ENCODE data around the gene P2RX4. TPM values are rescaled to one million over a fixed set of nuclear protein-coding genes. Genes with fewer than 3 reads are reported as not detected.

The P2RX4 gene
- total and polyA plus RNA-seq, 7 experiments from 2014 or later, result 34.1 to 56.9 (median 42.0) TPM

- Histone ChIP-seq H3K4me1 (ENCODE audit: control insufficient read depth in 2 of 2, insufficient read depth in 2 of 2, low read length in 2 of 2) (no peaks in the 10 kb centered on the region), H3K27ac (ENCODE audit: low read depth, low read length) (no peak overlapping the region), H3K27me3 (ENCODE audit: control insufficient read depth in 2 of 2, insufficient read depth in 2 of 2, low read length in 2 of 2) (no peaks in the 10 kb centered on the region), H3K4me3 (ENCODE audit: low read length) (no peak overlapping the region), H3K9me3 (ENCODE audit: control insufficient read depth in 2 of 3, low read length in 3 of 3) (no peaks in the 10 kb centered on the region), H3K36me3 (ENCODE audit: control insufficient read depth in 2 of 3, insufficient read depth in 3 of 3, low read length in 3 of 3) (peaks cover 0 to 9% (median 0%) of the 10 kb centered on the region in 3 experiments)
- ChIA-PET CTCF (no interaction called here), POLR2A (no interaction called here)
- H3K27me3 Mint-ChIP-seq, result no peaks in the 10 kb centered on the region
- ATAC-seq (no peak), DNase-seq (no peak)
- H3K27ac Mint-ChIP-seq, result no peak overlapping the region
- H3K9me3 Mint-ChIP-seq, result no peaks in the 10 kb centered on the region
- H3K4me3 Mint-ChIP-seq, result no peak overlapping the region
- H3K36me3 Mint-ChIP-seq, result peaks cover 4 to 34% (median 24%) of the 10 kb centered on the region in 5 donors
- intact Hi-C loops (cut with micrococcal nuclease), result no loop called here
- H3K4me1 Mint-ChIP-seq, result peaks cover 0 to 7% (median 0%) of the 10 kb centered on the region in 7 donors
Observed at GRCh38 chr12:121167232-121167820, 42.6 kb upstream of the P2RX4 start.

GRCh38 chr12:121167951-121168350 lies 42.0 kb upstream of the P2RX4 start:
- intact Hi-C loops (cut with micrococcal nuclease), result no loop called here
- Histone ChIP-seq H3K27me3 (ENCODE audit: control insufficient read depth in 2 of 2, insufficient read depth in 2 of 2, low read length in 2 of 2) (no peaks in the 10 kb centered on the region), H3K4me3 (ENCODE audit: low read length) (no peak overlapping the region), H3K27ac (ENCODE audit: low read depth, low read length) (no peak overlapping the region), H3K4me1 (ENCODE audit: control insufficient read depth in 2 of 2, insufficient read depth in 2 of 2, low read length in 2 of 2) (no peaks in the 10 kb centered on the region), H3K36me3 (ENCODE audit: control insufficient read depth in 2 of 3, insufficient read depth in 3 of 3, low read length in 3 of 3) (peaks cover 0 to 9% (median 0%) of the 10 kb centered on the region in 3 experiments), H3K9me3 (ENCODE audit: control insufficient read depth in 2 of 3, low read length in 3 of 3) (no peaks in the 10 kb centered on the region)
- CTCF ChIA-PET, result no interaction called here
- Mint-ChIP-seq H3K27ac (no peak overlapping the region), H3K9me3 (no peaks in the 10 kb centered on the region), H3K36me3 (peaks cover 4 to 34% (median 22%) of the 10 kb centered on the region in 5 donors), H3K4me3 (no peak overlapping the region), H3K4me1 (peaks cover 0 to 7% (median 0%) of the 10 kb centered on the region in 7 donors), H3K27me3 (no peaks in the 10 kb centered on the region)
- DNase-seq, result no peak
- ATAC-seq, result no peak
- POLR2A ChIA-PET, result interaction anchor here (0.6 kb wide), 1 partner anchor 149 kb away, joined by 4 read pairs; no protein-coding TSS in a partner anchor

- H3K4me1 ChIP-seq (ENCODE audit: control insufficient read depth in 2 of 2, insufficient read depth in 2 of 2, low read length in 2 of 2), result no peaks in the 10 kb centered on the region
- Mint-ChIP-seq H3K9me3 (no peaks in the 10 kb centered on the region), H3K27ac (peak overlapping the region in 1 of 9 donors; percentile 26), H3K4me3 (no peak overlapping the region), H3K4me1 (peaks cover 0 to 7% (median 0%) of the 10 kb centered on the region in 7 donors), H3K27me3 (no peaks in the 10 kb centered on the region), H3K36me3 (peaks cover 4 to 35% (median 16%) of the 10 kb centered on the region in 5 donors)
- no peak overlapping the region for H3K27ac ChIP-seq (ENCODE audit: low read depth, low read length)
- no peak overlapping the region for H3K4me3 ChIP-seq (ENCODE audit: low read length)
- H3K9me3 ChIP-seq (ENCODE audit: control insufficient read depth in 2 of 3, low read length in 3 of 3), result no peaks in the 10 kb centered on the region
- POLR2A ChIA-PET, result interaction anchor here (0.6 kb wide), 1 partner anchor 1088 kb away, joined by 3 read pairs; no protein-coding TSS in a partner anchor
- intact Hi-C loops (cut with micrococcal nuclease), result no loop called here
- H3K36me3 ChIP-seq (ENCODE audit: control insufficient read depth in 2 of 3, insufficient read depth in 3 of 3, low read length in 3 of 3), result peaks cover 0 to 9% (median 0%) of the 10 kb centered on the region in 3 experiments
- ATAC-seq (no peak), DNase-seq (no peak)
- CTCF ChIA-PET, result interaction anchor here (0.6 to 1.0 kb wide), 2 partner anchors 54 to 121 kb away, joined by 3 read pairs; no protein-coding TSS in a partner anchor
- H3K27me3 ChIP-seq (ENCODE audit: control insufficient read depth in 2 of 2, insufficient read depth in 2 of 2, low read length in 2 of 2), result no peaks in the 10 kb centered on the region
Observed at GRCh38 chr12:121170151-121170550, 39.8 kb upstream of the P2RX4 start.

GRCh38 chr12:121170611-121171260 lies 39.2 kb upstream of the P2RX4 start:
- ATAC-seq (no peak), DNase-seq (no peak)
- Histone ChIP-seq H3K27ac (ENCODE audit: low read depth, low read length) (no peak overlapping the region), H3K4me3 (ENCODE audit: low read length) (no peak overlapping the region), H3K36me3 (ENCODE audit: control insufficient read depth in 2 of 3, insufficient read depth in 3 of 3, low read length in 3 of 3) (peaks cover 0 to 5% (median 0%) of the 10 kb centered on the region in 3 experiments), H3K27me3 (ENCODE audit: control insufficient read depth in 2 of 2, insufficient read depth in 2 of 2, low read length in 2 of 2) (no peaks in the 10 kb centered on the region), H3K4me1 (ENCODE audit: control insufficient read depth in 2 of 2, insufficient read depth in 2 of 2, low read length in 2 of 2) (no peaks in the 10 kb centered on the region), H3K9me3 (ENCODE audit: control insufficient read depth in 2 of 3, low read length in 3 of 3) (no peaks in the 10 kb centered on the region)
- no peak overlapping the region for H3K4me3 Mint-ChIP-seq
- no peaks in the 10 kb centered on the region for H3K9me3 Mint-ChIP-seq
- H3K4me1 Mint-ChIP-seq, result peaks cover 0 to 7% (median 0%) of the 10 kb centered on the region in 7 donors
- no peaks in the 10 kb centered on the region for H3K27me3 Mint-ChIP-seq
- POLR2A ChIA-PET, result interaction anchor here (0.6 kb wide), 1 partner anchor 1087 kb away, joined by 3 read pairs; no protein-coding TSS in a partner anchor
- peaks cover 0 to 34% (median 12%) of the 10 kb centered on the region in 5 donors for H3K36me3 Mint-ChIP-seq
- intact Hi-C loops (cut with micrococcal nuclease), result no loop called here
- H3K27ac Mint-ChIP-seq, result no peak overlapping the region
- CTCF ChIA-PET, result interaction anchor here (0.6 to 1.0 kb wide), 2 partner anchors 54 to 121 kb away, joined by 3 read pairs; no protein-coding TSS in a partner anchor

DNA sequence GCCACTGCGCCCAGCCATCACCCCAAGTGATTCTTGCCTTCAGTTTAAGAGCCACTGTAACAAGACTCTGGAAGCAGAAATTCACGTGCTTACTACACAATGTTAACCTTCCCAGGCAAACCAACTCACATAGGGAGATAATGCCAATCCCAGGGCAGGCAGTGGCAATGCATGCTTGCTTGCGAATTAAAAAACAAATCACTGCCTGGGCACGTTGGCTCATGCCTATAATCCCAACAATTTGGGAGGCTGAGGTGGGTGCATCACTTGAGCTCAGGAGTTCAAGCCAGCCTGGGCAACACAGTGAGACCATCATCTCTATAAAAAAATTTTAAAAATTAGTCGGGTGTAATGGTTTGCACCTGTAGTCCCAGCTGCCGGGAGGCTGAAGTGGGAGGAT lies 37.8 kb upstream of the P2RX4 start:
- Mint-ChIP-seq H3K4me3 (no peak overlapping the region), H3K27ac (no peak overlapping the region), H3K36me3 (peaks cover 0 to 35% (median 14%) of the 10 kb centered on the region in 5 donors), H3K27me3 (no peaks in the 10 kb centered on the region), H3K4me1 (peaks cover 0 to 7% (median 0%) of the 10 kb centered on the region in 7 donors), H3K9me3 (no peaks in the 10 kb centered on the region)
- ChIA-PET CTCF (no interaction called here), POLR2A (no interaction called here)
- Histone ChIP-seq H3K36me3 (ENCODE audit: control insufficient read depth in 2 of 3, insufficient read depth in 3 of 3, low read length in 3 of 3) (no peaks in the 10 kb centered on the region), H3K9me3 (ENCODE audit: control insufficient read depth in 2 of 3, low read length in 3 of 3) (no peaks in the 10 kb centered on the region), H3K27ac (ENCODE audit: low read depth, low read length) (no peak overlapping the region), H3K27me3 (ENCODE audit: control insufficient read depth in 2 of 2, insufficient read depth in 2 of 2, low read length in 2 of 2) (no peaks in the 10 kb centered on the region), H3K4me3 (ENCODE audit: low read length) (no peak overlapping the region), H3K4me1 (ENCODE audit: control insufficient read depth in 2 of 2, insufficient read depth in 2 of 2, low read length in 2 of 2) (no peaks in the 10 kb centered on the region)
- intact Hi-C loops (cut with micrococcal nuclease), result no loop called here
- DNase-seq (no peak), ATAC-seq (no peak)

DNA sequence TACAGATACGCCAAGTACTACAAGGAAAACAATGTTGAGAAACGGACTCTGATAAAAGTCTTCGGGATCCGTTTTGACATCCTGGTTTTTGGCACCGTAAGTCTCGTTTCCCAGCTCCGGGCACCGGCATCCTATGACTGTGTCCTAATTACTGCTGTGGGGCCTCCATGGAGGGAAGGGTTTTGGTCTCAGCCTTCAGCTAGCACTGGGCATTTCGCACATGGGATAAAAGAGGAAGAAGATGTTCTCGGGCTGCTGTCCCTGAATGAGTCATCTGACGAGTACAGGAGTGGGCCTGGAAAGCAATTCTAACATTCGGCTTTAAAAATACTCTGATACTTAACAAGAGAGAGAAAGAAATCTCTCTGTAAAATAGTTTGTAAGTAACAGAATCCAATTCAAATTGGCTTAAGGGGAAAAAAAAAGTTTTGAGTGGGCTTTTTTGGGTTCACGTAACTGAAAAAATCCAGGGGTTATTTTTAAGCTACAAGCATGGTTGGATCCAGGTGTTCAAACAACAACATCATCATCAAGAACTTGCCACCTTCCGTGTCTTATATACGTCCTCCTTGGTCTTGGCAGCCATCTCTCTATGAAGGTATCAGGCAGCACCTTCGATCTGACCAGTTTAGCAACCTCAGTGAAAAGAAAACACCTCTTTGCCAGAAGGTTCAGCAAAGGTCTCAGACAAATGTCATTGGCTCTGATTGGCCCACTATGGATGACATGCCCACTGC lies 34.4 kb upstream of the P2RX4 start:
- DNase-seq, result no peak
- H3K9me3 Mint-ChIP-seq, result no peaks in the 10 kb centered on the region
- H3K36me3 Mint-ChIP-seq, result peaks cover 0 to 26% (median 19%) of the 10 kb centered on the region in 5 donors
- intact Hi-C loops (cut with micrococcal nuclease), result no loop called here
- ATAC-seq, result peak; percentile 79
- H3K4me1 Mint-ChIP-seq, result peaks cover 0 to 7% (median 0%) of the 10 kb centered on the region in 7 donors
- H3K36me3 ChIP-seq (ENCODE audit: control insufficient read depth in 2 of 3, insufficient read depth in 3 of 3, low read length in 3 of 3), result no peaks in the 10 kb centered on the region
- ChIA-PET POLR2A (interaction anchor here (0.6 kb wide), 1 partner anchor 9 kb away, joined by 4 read pairs; no protein-coding TSS in a partner anchor), CTCF (interaction anchor here (0.6 to 1.2 kb wide), 3 partner anchors 21 to 240 kb away, joined by 3 to 4 read pairs (median 3); no protein-coding TSS in a partner anchor)
- H3K27ac ChIP-seq (ENCODE audit: low read depth, low read length), result no peak overlapping the region
- no peaks in the 10 kb centered on the region for H3K4me1 ChIP-seq (ENCODE audit: control insufficient read depth in 2 of 2, insufficient read depth in 2 of 2, low read length in 2 of 2)
- H3K27me3 Mint-ChIP-seq, result no peaks in the 10 kb centered on the region
- H3K4me3 ChIP-seq (ENCODE audit: low read length), result no peak overlapping the region
- H3K4me3 Mint-ChIP-seq, result no peak overlapping the region
- no peak overlapping the region for H3K27ac Mint-ChIP-seq
- H3K9me3 ChIP-seq (ENCODE audit: control insufficient read depth in 2 of 3, low read length in 3 of 3), result no peaks in the 10 kb centered on the region
- H3K27me3 ChIP-seq (ENCODE audit: control insufficient read depth in 2 of 2, insufficient read depth in 2 of 2, low read length in 2 of 2), result no peaks in the 10 kb centered on the region

Data from naive thymus-derived CD4-positive, alpha-beta T cell (primary cell).